ENCODE results near the gene WNK2.

The WNK2 gene

GRCh38 chr9:93203718-93204469, 20.0 kb downstream of the WNK2 start:
- no peak for DNase-seq

GRCh38 chr9:93204470-93205043, 20.6 kb downstream of the WNK2 start:
- DNase-seq, result no peak

- DNase-seq, result no peak
Measured at GRCh38 chr9:93205045-93205768, 21.3 kb downstream of the WNK2 start.

GRCh38 chr9:93205896-93206575, 22.1 kb downstream of the WNK2 start:
- no peak for DNase-seq

GRCh38 chr9:93206576-93207155, 22.7 kb downstream of the WNK2 start:
- DNase-seq, result no peak

- no peak for DNase-seq
Measured at GRCh38 chr9:93207326-93207814, 23.4 kb downstream of the WNK2 start.

- DNase-seq, result no peak
Measured at GRCh38 chr9:93207860-93208734, 24.2 kb downstream of the WNK2 start.

GRCh38 chr9:93209097-93209496, 25.2 kb downstream of the WNK2 start:
- DNase-seq, result no peak

- DNase-seq, result no peak
Measured at GRCh38 chr9:93209576-93210323, 25.8 kb downstream of the WNK2 start.

- DNase-seq, result no peak
Measured at GRCh38 chr9:93210324-93210973, 26.5 kb downstream of the WNK2 start.

GRCh38 chr9:93210974-93211653, 27.2 kb downstream of the WNK2 start:
- no peak for DNase-seq

GRCh38 chr9:93211654-93212001, 27.7 kb downstream of the WNK2 start:
- DNase-seq, result no peak

GRCh38 chr9:93212409-93212808, 28.5 kb downstream of the WNK2 start:
- no peak for DNase-seq

- DNase-seq, result no peak
Measured at GRCh38 chr9:93216073-93216365, 32.1 kb downstream of the WNK2 start.

- DNase-seq, result no peak
Measured at GRCh38 chr9:93217706-93218105, 33.8 kb downstream of the WNK2 start.

GRCh38 chr9:93218161-93218560, 34.2 kb downstream of the WNK2 start:
- no peak for DNase-seq

- no peak for DNase-seq
Measured at GRCh38 chr9:93218671-93219420, 34.9 kb downstream of the WNK2 start.

GRCh38 chr9:93219692-93220091, 35.8 kb downstream of the WNK2 start:
- no peak for DNase-seq

- DNase-seq, result no peak
Measured at GRCh38 chr9:93220627-93221026, 36.7 kb downstream of the WNK2 start.

- no peak for DNase-seq
Measured at GRCh38 chr9:93221044-93221443, 37.1 kb downstream of the WNK2 start.
